Fibroblast of skin of right biceps (primary cell): ENCODE results near the gene TRUB2.

Experiments used
- DNase-seq: peaks from one replicate; pipeline ENCODE4 v3.0.0-alpha.2; 2013

Gene TRUB2

GRCh38 chr9:128260340-128260739, 61.9 kb downstream of the TRUB2 start:
- no peak for DNase-seq

GRCh38 chr9:128259156-128259555, 63.1 kb downstream of the TRUB2 start:
- DNase-seq = no peak

GRCh38 chr9:128258326-128258725, 63.9 kb downstream of the TRUB2 start:
- no peak for DNase-seq

- DNase-seq = no peak
Observed at GRCh38 chr9:128257907-128258306, 64.3 kb downstream of the TRUB2 start.

- DNase-seq = no peak
Observed at GRCh38 chr9:128257086-128257825, 65.0 kb downstream of the TRUB2 start.
